ENCODE measurements around the gene ANK3.

DNA sequence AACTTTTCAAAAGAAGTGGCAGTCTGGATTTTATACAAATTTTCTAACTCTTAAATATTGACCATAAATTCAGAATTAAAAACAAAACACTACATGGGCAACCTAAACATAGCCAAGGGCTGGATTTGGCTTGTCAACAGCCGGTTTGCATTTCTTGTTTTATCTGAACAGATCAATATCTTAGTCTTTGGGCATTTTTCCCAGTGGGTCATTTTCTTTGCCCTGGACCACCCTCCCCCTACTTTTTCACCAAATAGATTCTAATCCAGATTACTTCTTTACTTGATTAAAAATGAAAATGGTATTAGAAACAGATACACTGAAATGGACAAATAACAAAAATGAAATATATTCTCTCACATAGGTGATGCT is 189.0 kb downstream of the ANK3 start:
- TF ChIP-seq POLR2AphosphoS5 (IDR thresholded peaks at IDR 0.05; ENCODE audit: low read depth) (no peak), EZH2 (IDR thresholded peaks at IDR 0.05; ENCODE audit: low read depth, unreplicated experiment) (no peak), EZH2phosphoT487 (IDR thresholded peaks at IDR 0.05; ENCODE audit: unreplicated experiment) (no peak), ZNF114 (CRISPR knock-in tag; IDR thresholded peaks at IDR 0.05) (no peak), ZNF462 (CRISPR knock-in tag; IDR thresholded peaks at IDR 0.05) (no peak)
- TF ChIP-seq, protein P1, sequence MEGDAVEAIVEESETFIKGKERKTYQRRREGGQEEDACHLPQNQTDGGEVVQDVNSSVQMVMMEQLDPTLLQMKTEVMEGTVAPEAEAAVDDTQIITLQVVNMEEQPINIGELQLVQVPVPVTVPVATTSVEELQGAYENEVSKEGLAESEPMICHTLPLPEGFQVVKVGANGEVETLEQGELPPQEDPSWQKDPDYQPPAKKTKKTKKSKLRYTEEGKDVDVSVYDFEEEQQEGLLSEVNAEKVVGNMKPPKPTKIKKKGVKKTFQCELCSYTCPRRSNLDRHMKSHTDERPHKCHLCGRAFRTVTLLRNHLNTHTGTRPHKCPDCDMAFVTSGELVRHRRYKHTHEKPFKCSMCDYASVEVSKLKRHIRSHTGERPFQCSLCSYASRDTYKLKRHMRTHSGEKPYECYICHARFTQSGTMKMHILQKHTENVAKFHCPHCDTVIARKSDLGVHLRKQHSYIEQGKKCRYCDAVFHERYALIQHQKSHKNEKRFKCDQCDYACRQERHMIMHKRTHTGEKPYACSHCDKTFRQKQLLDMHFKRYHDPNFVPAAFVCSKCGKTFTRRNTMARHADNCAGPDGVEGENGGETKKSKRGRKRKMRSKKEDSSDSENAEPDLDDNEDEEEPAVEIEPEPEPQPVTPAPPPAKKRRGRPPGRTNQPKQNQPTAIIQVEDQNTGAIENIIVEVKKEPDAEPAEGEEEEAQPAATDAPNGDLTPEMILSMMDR (conservative IDR thresholded peaks at IDR 0.05; ENCODE audit: low read depth in 2 of 2), result no peak
- TF ChIP-seq, protein P2, sequence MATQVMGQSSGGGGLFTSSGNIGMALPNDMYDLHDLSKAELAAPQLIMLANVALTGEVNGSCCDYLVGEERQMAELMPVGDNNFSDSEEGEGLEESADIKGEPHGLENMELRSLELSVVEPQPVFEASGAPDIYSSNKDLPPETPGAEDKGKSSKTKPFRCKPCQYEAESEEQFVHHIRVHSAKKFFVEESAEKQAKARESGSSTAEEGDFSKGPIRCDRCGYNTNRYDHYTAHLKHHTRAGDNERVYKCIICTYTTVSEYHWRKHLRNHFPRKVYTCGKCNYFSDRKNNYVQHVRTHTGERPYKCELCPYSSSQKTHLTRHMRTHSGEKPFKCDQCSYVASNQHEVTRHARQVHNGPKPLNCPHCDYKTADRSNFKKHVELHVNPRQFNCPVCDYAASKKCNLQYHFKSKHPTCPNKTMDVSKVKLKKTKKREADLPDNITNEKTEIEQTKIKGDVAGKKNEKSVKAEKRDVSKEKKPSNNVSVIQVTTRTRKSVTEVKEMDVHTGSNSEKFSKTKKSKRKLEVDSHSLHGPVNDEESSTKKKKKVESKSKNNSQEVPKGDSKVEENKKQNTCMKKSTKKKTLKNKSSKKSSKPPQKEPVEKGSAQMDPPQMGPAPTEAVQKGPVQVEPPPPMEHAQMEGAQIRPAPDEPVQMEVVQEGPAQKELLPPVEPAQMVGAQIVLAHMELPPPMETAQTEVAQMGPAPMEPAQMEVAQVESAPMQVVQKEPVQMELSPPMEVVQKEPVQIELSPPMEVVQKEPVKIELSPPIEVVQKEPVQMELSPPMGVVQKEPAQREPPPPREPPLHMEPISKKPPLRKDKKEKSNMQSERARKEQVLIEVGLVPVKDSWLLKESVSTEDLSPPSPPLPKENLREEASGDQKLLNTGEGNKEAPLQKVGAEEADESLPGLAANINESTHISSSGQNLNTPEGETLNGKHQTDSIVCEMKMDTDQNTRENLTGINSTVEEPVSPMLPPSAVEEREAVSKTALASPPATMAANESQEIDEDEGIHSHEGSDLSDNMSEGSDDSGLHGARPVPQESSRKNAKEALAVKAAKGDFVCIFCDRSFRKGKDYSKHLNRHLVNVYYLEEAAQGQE (IDR thresholded peaks at IDR 0.05; ENCODE audit: unreplicated experiment), result no peak

All from GM23338 (cell line).